ENCODE data around the gene PIP5KL1.

Gene PIP5KL1

DNA sequence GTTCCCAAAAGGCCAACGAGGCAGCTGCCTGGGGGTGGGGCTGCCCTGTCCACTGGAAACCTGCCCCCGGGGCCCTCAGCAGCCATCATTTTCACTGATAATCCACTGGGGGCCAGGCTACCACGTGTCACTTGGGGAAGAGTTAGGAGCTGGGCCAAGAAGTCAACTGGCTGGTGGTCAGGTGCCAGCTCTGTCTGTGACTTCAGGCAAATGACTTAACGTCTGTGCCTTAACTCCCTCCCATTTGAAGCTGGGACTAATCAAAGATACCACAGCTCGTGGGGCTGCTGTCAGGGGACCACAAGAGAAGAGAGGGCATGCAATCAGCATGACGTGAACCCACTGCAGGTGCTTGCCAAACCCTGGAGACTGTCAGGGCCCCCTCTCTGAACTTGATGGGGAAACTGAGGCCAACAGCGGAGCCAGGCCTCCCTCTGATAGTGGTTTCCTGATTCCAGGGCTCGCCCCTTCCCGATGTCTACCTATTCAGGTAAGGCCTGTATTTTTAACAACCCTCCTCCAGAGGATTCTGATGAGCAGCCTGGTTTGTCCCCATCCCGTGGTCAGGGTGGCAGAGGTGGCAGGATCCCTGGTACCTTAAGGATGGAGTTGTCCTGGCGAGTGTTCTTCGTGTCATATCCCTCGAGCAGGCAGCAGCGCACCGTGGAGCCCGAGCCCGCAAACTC, 19.4 kb upstream of the PIP5KL1 start:
- in situ Hi-C loops (cut with HindIII; ENCODE audit: low sequenced_read_pairs) = no loop called here

DNA sequence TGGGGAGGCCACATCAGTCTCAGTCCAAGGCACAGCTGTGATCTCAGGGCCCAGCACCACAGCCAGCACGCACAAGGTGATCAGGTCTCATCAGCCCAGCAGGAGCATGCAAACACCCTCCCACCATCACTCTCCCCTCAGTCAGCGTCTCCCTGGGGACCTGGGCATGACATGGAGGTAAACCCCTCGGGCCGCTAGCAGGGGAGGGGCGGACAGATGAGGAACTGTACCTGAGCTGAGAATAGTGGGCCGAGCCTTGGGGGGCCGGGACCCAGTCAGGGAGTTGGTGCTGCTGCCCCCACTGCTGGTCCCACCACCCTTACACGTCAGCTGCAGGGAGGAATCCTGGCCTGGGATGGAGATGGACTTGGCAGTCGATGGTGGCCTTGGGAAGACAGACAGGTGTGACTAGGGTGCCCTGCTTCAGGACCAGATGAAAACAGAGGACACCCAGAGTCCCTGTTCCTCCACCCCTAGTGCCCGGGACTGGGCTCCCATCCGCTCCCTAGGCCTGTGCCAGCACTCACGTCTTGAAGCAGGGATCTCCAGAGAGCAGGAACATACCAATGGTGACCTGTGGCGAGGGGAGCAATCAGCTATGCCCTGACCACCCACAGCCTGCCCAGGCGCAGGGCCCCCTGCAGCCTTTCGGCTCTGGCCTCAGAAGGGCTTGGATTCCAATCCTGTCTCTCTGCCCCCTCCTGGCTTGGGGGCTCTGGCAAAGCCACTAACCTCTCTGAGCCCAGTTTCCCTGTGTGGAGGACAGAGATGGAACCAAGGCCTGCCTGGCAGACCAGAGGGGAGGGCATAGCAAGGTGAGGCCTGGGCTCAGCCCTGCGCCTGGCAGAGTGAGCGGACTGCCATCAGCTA, 17.5 kb upstream of the PIP5KL1 start:
- no peak for DNase-seq (ENCODE audit: low read depth, low spot score)
- H3K4me3 ChIP-seq (ENCODE audit: low read depth, low read length) = no peak overlapping the region
- in situ Hi-C loops (cut with HindIII; ENCODE audit: low sequenced_read_pairs) = no loop called here
- TF ChIP-seq, protein P1, sequence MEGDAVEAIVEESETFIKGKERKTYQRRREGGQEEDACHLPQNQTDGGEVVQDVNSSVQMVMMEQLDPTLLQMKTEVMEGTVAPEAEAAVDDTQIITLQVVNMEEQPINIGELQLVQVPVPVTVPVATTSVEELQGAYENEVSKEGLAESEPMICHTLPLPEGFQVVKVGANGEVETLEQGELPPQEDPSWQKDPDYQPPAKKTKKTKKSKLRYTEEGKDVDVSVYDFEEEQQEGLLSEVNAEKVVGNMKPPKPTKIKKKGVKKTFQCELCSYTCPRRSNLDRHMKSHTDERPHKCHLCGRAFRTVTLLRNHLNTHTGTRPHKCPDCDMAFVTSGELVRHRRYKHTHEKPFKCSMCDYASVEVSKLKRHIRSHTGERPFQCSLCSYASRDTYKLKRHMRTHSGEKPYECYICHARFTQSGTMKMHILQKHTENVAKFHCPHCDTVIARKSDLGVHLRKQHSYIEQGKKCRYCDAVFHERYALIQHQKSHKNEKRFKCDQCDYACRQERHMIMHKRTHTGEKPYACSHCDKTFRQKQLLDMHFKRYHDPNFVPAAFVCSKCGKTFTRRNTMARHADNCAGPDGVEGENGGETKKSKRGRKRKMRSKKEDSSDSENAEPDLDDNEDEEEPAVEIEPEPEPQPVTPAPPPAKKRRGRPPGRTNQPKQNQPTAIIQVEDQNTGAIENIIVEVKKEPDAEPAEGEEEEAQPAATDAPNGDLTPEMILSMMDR (IDR thresholded peaks at IDR 0.05; ENCODE audit: low read depth, low read length) = no peak

More for the DNA sequence above, 19.4 kb upstream of the PIP5KL1 start:
- H3K4me3 ChIP-seq (ENCODE audit: low read depth, low read length) = no peak overlapping the region
- no peak for DNase-seq (ENCODE audit: low read depth, low spot score)
- TF ChIP-seq, protein P1 (IDR thresholded peaks at IDR 0.05; ENCODE audit: low read depth, low read length) = no peak

DNA sequence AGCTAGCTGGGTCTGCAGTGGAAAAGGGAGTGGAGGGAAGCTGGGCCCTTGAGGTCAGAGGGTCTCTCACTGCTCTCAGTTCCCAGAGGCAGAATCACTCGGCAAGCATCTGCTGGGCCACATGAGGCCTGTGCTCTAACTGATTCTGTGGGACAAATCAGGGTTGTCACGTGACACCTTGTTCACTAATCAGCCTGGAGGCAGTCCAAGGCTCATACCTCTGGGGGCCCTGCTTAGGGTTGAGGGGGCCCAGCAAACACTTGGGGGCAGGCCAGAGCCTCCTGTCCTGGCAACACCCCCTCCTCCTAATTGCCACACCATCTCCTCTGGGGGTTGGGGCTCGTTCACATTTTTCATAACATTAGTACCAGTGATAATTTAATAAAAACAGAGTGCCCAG, 16.2 kb upstream of the PIP5KL1 start:
- no peak for DNase-seq (ENCODE audit: low read depth, low spot score)
- in situ Hi-C loops (cut with HindIII; ENCODE audit: low sequenced_read_pairs) = no loop called here
- H3K4me3 ChIP-seq (ENCODE audit: low read depth, low read length) = no peak overlapping the region
- TF ChIP-seq, protein P1 (IDR thresholded peaks at IDR 0.05; ENCODE audit: low read depth, low read length) = no peak

DNA sequence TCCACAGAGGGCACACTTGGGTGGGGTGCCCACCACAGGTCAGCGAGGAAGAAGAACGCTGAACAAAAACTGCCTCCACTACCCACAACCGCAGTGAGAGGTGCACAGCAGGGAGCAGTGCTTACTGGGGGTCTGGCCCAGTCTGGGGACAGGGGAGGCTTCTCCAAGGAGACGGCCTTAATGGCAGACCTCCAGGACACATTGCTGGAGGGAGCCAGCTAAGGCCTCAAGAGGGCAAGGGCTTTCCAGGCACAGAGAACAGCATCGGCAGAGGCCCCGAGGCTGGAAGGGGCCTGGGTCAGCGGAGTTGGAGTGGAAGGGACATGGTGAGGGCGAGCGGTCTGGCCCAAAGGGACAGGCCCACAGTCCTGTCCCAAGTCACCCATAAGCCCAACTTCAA, 15.4 kb upstream of the PIP5KL1 start:
- H3K4me3 ChIP-seq (ENCODE audit: low read depth, low read length) = no peak overlapping the region

DNA sequence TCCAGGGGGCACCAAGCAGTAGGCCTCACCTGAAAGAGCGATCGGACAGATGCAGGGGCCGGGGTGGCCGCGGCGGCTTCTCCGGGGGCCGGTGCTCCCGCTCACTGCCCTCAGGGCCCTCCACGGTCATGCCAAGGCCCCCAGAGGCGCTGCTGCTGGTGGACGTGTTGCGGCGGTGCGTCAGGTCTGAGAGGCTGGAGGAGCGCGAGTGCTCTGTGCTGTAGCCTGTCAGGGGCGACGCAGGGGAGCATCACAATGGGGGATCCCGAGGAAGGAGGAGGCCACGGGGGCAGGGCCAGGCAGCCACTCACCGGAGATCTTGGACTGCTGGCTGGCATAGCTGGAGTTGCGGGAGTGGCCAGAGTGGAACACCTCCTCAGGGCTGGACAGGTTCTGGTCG, 14.8 kb upstream of the PIP5KL1 start:
- TF ChIP-seq, protein P1 (IDR thresholded peaks at IDR 0.05; ENCODE audit: low read depth, low read length) = no peak
- no peak overlapping the region for H3K4me3 ChIP-seq (ENCODE audit: low read depth, low read length)
- DNase-seq (ENCODE audit: low read depth, low spot score) = no peak
- in situ Hi-C loops (cut with HindIII; ENCODE audit: low sequenced_read_pairs) = no loop called here

More for the DNA sequence above, 15.4 kb upstream of the PIP5KL1 start:
- TF ChIP-seq, protein P1 (IDR thresholded peaks at IDR 0.05; ENCODE audit: low read depth, low read length) = no peak
- DNase-seq (ENCODE audit: low read depth, low spot score) = no peak
- in situ Hi-C loops (cut with HindIII; ENCODE audit: low sequenced_read_pairs) = no loop called here

DNA sequence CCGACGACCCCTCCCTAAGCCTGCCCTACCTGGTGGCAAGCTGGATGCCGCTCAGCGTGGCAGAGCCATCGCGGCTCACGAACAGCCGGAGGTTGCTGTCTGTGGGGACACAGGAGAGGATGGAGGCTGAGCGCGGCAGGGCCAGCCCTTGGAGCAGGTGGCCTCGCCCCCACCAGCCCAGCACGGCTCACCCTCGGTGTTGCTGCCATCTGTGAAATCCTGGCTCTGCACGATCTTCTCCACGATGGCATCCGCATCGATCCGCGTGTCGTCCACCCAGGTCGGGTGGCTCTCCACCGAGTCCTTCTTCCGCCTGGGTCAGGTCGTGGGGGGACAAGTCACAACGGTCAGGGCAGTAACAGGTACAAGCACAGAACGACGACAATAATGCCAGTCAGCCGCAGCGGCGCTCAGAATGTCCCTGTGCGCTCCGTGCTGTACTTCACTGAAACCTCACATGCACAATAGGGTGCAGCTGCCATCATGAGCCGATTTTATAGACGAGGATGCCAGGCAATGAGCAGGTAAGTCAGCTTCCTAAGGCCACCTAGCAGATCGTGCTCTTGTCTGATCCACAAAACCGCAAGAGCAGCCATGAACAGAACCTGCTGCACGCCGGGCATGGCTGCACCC, 14.1 kb upstream of the PIP5KL1 start:
- in situ Hi-C loops (cut with HindIII; ENCODE audit: low sequenced_read_pairs) = no loop called here
- TF ChIP-seq, protein P1 (IDR thresholded peaks at IDR 0.05; ENCODE audit: low read depth, low read length) = no peak

More for the DNA sequence above, 14.1 kb upstream of the PIP5KL1 start:
- no peak overlapping the region for H3K4me3 ChIP-seq (ENCODE audit: low read depth, low read length)
- no peak for DNase-seq (ENCODE audit: low read depth, low spot score)

Measured in astrocyte of the spinal cord (primary cell).